BLaER1 (cell line): ENCODE measurements around the gene SMYD1.

Experiments used
- H3K27ac ChIP-seq: shearing (Covaris generic); formaldehyde crosslinking; 2 replicates; pipeline ENCODE4 v1.8.1; 2022
- H3K27me3 ChIP-seq: shearing (Covaris generic); formaldehyde crosslinking; 2 replicates; pipeline ENCODE4 v1.8.1; 2022
- H3K36me3 ChIP-seq: shearing (Covaris generic); formaldehyde crosslinking; 2 replicates; pipeline ENCODE4 v1.8.1; 2022
- H3K4me1 ChIP-seq: shearing (Covaris generic); formaldehyde crosslinking; 2 replicates; pipeline ENCODE4 v1.8.1; 2022
- H3K4me2 ChIP-seq: shearing (Covaris generic); formaldehyde crosslinking; 2 replicates; pipeline ENCODE4 v1.8.1; 2022
- H3K4me3 ChIP-seq: shearing (Covaris generic); formaldehyde crosslinking; 2 replicates; pipeline ENCODE4 v1.8.1; 2022
- H3K9ac ChIP-seq: shearing (Covaris generic); formaldehyde crosslinking; 2 replicates; pipeline ENCODE4 v1.8.1; 2022
- H3K9me3 ChIP-seq: shearing (Covaris generic); formaldehyde crosslinking; 2 replicates; pipeline ENCODE4 v1.8.1; 2022
- H4K20me1 ChIP-seq: shearing (Covaris generic); formaldehyde crosslinking; 2 replicates; pipeline ENCODE4 v1.8.1; 2022
- Cebpa-rat ChIP-seq: shearing (Covaris generic); IDR thresholded peaks from 2 replicates; pipeline ENCODE4 v1.8.1; 2022

Gene SMYD1

DNA sequence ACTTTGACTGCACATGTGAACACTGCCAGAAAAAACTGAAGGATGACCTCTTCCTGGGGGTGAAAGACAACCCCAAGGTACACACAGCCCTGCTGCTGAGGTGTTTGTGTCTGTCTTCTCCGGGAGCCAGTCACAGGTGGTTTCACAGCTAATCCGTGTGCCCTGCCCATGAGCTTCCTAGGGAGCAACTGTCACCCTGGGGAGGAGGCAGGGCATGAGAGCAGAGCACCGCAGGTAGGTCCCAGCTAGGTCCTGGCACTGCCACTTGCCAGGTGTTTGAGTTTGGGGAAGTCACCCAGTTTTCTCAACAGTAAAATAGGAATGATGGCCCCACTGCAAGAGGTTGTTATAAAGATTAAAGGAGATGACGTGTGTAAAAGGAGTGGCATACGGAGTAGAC, 29.1 kb downstream of the SMYD1 start:
- Histone ChIP-seq H3K9ac (no peak overlapping the region), H3K36me3 (no peaks in the 10 kb centered on the region), H3K27me3 (no peaks in the 10 kb centered on the region), H3K27ac (no peak overlapping the region), H3K4me2 (no peak overlapping the region), H3K4me3 (no peak overlapping the region), H4K20me1 (no peaks in the 10 kb centered on the region), H3K4me1 (no peaks in the 10 kb centered on the region), H3K9me3 (no peaks in the 10 kb centered on the region)
- no peak for TF ChIP-seq Cebpa-rat

DNA sequence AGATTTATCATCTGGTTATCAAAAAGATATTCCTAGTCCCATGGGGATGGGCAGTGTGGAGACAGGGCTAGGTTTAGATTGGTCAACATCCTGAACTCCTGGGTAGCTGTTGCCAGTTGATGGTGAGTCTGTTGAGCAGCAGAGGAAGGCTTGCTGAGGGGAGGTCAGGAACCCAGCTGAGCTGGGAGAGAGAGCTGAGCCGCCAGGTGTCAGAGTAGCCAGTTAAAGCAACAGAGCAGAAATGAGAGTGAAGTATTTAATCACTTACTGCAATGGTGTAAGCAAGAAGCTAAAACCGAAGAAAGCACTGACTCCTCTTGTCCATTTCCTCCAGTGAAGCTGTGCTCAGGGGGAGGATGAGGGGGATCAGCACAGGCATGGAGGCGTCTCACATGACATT, 29.6 kb downstream of the SMYD1 start:
- Histone ChIP-seq H3K27me3 (no peaks in the 10 kb centered on the region), H3K4me3 (no peak overlapping the region), H4K20me1 (no peaks in the 10 kb centered on the region), H3K36me3 (no peaks in the 10 kb centered on the region), H3K9ac (no peak overlapping the region), H3K4me1 (no peaks in the 10 kb centered on the region), H3K4me2 (no peak overlapping the region), H3K9me3 (no peaks in the 10 kb centered on the region), H3K27ac (no peak overlapping the region)
- TF ChIP-seq Cebpa-rat, result no peak

DNA sequence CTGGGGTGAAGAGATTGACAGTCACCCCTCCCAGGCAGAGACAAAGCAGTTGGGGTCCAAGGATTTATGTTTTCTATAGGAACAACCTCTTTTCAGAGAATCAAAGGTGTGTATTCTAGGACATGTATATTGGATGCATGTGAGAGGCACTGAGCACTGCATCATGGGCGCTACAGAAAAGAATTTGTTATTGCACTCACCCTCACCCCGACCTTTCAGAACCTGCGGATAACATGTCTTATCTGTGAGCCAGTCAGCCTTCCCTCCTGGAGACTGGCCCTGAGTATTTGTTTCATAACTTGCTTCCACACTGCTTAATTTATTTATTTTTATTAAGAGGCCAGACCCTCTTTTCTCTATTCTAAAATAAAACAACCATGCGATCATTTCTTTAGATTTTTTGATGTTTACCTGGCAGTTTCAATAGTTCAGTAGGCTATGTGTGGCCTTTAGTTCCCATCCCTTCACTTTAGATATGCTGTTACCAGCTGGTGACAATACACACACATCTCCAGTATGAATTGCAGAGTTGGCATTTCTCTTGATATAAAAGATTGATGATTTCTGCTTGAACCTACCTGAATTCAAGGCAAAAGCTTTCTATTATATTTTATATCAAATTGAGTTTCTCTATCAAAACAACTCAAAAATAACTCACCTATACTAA, 30.4 kb downstream of the SMYD1 start:
- no peak overlapping the region for H3K4me2 ChIP-seq
- H3K4me3 ChIP-seq, result no peak overlapping the region
- no peaks in the 10 kb centered on the region for H3K9me3 ChIP-seq
- H3K36me3 ChIP-seq, result no peaks in the 10 kb centered on the region
- H3K27ac ChIP-seq, result no peak overlapping the region
- TF ChIP-seq Cebpa-rat, result no peak
- H4K20me1 ChIP-seq, result no peaks in the 10 kb centered on the region
- H3K27me3 ChIP-seq, result no peaks in the 10 kb centered on the region
- H3K9ac ChIP-seq, result no peak overlapping the region
- no peaks in the 10 kb centered on the region for H3K4me1 ChIP-seq

DNA sequence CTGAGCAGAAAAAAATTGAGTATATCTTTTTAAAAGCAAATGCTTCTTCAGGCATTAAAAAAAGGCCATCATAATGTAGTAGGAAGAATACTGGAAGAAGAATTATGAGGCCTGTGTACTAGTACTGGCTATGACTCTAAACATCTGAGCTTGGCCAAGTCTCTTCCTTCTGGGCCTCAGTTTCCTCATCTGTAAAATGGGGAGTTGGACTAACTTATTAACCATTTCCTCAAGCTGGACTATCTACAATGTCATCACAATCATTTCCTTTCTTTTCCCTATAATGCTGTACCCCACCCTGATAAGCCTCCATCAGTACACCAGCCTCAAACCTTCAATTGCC, 30.9 kb downstream of the SMYD1 start:
- no peak for TF ChIP-seq Cebpa-rat
- H3K4me2 ChIP-seq, result no peak overlapping the region

DNA sequence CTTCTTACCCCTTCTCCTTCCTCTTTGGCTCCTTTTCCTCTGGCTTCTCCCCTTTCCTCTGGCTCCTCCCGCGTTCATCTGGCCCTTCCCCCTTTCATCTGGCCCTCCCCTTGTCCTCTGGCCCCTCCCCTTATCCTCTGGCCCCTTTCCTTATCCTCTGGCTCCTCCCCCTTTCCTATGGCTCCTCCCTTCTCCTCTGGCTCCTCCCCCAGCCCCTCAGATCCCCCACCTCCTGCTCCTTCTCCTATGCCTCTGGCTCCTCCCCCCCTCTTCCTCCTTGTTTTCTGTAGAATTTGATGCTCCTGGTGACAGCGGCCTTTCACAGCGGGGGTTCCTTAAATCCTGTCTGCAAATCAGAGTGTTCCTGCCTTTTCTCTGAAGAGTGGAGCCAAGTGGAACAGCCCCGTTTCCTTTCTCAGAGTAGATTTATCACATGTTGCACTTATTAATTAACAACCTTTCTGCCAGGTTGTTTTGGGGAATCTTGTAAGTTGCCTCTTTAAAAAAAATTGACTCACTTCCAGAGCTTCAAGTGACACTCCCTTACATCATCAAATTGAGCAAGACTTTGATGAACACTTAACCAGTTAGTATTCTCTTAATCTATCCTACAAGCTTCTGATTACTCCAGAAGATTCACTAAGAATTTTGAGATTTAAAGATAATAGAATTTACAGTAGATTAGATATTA, 32.3 kb downstream of the SMYD1 start:
- no peak overlapping the region for H3K4me3 ChIP-seq
- H3K27me3 ChIP-seq, result no peaks in the 10 kb centered on the region
- no peak for TF ChIP-seq Cebpa-rat
- H3K9ac ChIP-seq, result no peak overlapping the region
- no peaks in the 10 kb centered on the region for H3K36me3 ChIP-seq
- H3K4me1 ChIP-seq, result no peaks in the 10 kb centered on the region
- H3K9me3 ChIP-seq, result no peaks in the 10 kb centered on the region
- no peak overlapping the region for H3K27ac ChIP-seq
- no peak overlapping the region for H3K4me2 ChIP-seq
- H4K20me1 ChIP-seq, result no peaks in the 10 kb centered on the region

More for the DNA sequence above, 30.9 kb downstream of the SMYD1 start:
- Histone ChIP-seq H3K4me1 (no peaks in the 10 kb centered on the region), H3K36me3 (no peaks in the 10 kb centered on the region), H3K27ac (no peak overlapping the region), H3K9ac (no peak overlapping the region), H3K27me3 (no peaks in the 10 kb centered on the region), H4K20me1 (no peaks in the 10 kb centered on the region), H3K9me3 (no peaks in the 10 kb centered on the region), H3K4me3 (no peak overlapping the region)

DNA sequence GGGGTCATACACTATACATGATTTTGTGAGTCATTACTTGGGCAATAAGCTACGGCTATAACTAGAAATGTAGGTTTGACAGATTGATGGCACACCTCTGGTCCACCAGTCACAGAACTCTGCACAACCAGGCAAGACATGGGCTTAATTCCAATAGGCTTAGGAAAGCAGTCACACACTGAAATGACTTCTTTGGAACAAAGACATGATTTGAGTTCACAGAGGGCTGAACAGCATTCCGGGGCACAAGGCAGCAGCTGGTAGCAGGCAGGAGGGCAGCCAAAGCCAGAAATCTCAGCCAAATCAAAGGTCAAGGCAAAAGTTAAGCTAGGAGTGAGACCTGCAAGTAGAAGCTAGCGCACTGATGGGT, 32.8 kb downstream of the SMYD1 start:
- H3K9me3 ChIP-seq, result no peaks in the 10 kb centered on the region
- no peak overlapping the region for H3K27ac ChIP-seq
- no peak for TF ChIP-seq Cebpa-rat
- no peaks in the 10 kb centered on the region for H4K20me1 ChIP-seq
- H3K4me2 ChIP-seq, result no peak overlapping the region
- H3K9ac ChIP-seq, result no peak overlapping the region
- no peaks in the 10 kb centered on the region for H3K4me1 ChIP-seq
- no peak overlapping the region for H3K4me3 ChIP-seq
- no peaks in the 10 kb centered on the region for H3K27me3 ChIP-seq
- no peaks in the 10 kb centered on the region for H3K36me3 ChIP-seq

DNA sequence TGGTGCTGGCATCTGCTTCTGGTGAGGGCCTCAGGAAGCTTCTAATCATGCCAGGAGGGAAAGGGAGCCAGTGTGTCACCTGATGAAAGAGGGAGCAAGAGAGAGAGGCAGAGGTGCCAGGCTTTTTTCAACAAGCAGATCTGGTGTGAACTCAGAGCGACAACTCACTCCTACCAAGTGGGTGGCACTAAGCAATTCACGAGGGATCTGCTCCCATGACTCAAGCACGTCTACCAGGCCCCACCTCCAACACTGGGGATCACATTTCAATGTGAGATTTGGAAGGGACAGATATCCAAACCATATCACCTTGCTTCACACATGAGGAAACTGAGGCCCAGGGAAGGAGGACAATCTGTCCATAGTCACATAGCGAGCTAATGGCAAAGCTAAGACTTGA, 41.2 kb downstream of the SMYD1 start:
- TF ChIP-seq Cebpa-rat, result no peak
- no peaks in the 10 kb centered on the region for H4K20me1 ChIP-seq
- H3K4me3 ChIP-seq, result no peak overlapping the region
- no peaks in the 10 kb centered on the region for H3K27me3 ChIP-seq
- H3K4me2 ChIP-seq, result no peak overlapping the region
- no peak overlapping the region for H3K9ac ChIP-seq
- no peak overlapping the region for H3K27ac ChIP-seq
- no peaks in the 10 kb centered on the region for H3K36me3 ChIP-seq
- 0 out of 2 replicates have a peak, but pooled peaks cover 5% of the 10 kb centered on the region for H3K4me1 ChIP-seq
- H3K9me3 ChIP-seq, result no peaks in the 10 kb centered on the region

DNA sequence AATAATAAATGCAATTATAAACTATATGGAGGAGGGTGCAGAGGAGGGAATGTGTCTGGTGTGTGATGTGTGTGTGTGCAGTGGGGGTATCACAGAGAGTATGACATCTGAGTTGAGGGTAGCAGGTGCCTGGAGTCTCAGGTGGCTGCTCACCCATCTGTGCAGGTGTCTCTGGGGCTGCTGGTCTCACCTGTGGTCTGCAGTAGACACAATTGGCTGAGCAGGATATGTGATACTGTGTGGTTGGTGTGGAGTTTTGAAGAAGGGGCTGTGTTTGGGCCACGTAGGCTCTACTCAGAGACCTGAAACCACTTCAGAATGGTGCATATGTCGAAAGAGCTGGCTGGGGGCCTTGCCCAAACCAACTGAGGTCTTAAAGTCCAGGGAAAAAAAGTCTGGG, 43.2 kb downstream of the SMYD1 start:
- H3K36me3 ChIP-seq, result no peaks in the 10 kb centered on the region
- no peak overlapping the region for H3K9ac ChIP-seq
- H3K4me2 ChIP-seq, result no peak overlapping the region
- no peak overlapping the region for H3K4me3 ChIP-seq
- no peak overlapping the region for H3K27ac ChIP-seq
- H4K20me1 ChIP-seq, result no peaks in the 10 kb centered on the region
- H3K9me3 ChIP-seq, result no peaks in the 10 kb centered on the region
- 0 out of 2 replicates have a peak, but pooled peaks cover 5% of the 10 kb centered on the region for H3K4me1 ChIP-seq
- TF ChIP-seq Cebpa-rat, result no peak
- no peaks in the 10 kb centered on the region for H3K27me3 ChIP-seq

DNA sequence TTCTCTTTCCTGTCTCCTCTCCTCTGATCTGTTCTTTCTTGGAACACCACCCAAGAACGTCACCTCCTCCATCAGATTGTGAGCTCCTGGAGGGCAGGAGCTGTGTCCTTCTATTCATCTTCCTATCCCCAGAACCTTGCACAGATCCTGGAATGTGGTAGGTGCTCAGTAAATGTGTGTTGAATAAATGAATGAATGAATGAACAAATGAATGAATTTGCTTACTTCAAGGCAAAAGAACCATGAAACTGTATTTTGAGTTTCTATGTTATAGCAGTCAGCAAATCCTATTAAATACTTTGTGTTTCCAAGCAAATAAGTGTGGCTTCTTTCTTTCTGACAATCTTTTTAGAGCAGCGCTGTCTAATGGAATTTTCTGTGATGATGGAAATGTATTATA, 45.4 kb downstream of the SMYD1 start:
- no peak overlapping the region for H3K4me2 ChIP-seq
- H3K36me3 ChIP-seq, result no peaks in the 10 kb centered on the region
- TF ChIP-seq Cebpa-rat, result no peak
- no peaks in the 10 kb centered on the region for H3K27me3 ChIP-seq
- H3K27ac ChIP-seq, result no peak overlapping the region
- H4K20me1 ChIP-seq, result no peaks in the 10 kb centered on the region
- no peaks in the 10 kb centered on the region for H3K9me3 ChIP-seq
- no peak overlapping the region for H3K4me3 ChIP-seq
- 0 out of 2 replicates have a peak, but pooled peaks cover 5% of the 10 kb centered on the region for H3K4me1 ChIP-seq
- H3K9ac ChIP-seq, result no peak overlapping the region

DNA sequence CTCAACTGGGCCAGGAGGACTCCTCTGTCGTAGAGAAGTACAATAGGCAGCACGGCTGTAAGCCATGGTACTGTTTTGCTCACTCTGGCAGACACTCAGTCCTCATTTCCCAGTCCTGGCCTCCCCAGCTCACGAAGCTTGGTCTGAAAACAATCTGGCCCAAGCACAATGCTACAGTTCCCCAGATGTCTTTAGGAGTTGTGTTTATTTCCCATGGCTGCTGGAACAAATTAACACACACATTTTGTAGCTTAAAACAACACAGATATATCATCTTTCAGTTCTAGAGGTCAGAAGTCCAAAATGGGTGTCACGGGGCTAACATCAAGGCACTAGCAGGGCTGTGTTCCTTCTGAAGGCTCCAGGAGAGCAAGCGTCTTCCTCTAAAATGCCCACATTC, 47.3 kb downstream of the SMYD1 start:
- no peak overlapping the region for H3K27ac ChIP-seq
- H3K9me3 ChIP-seq, result no peaks in the 10 kb centered on the region
- H3K27me3 ChIP-seq, result no peaks in the 10 kb centered on the region
- TF ChIP-seq Cebpa-rat, result no peak
- no peak overlapping the region for H3K4me2 ChIP-seq
- no peaks in the 10 kb centered on the region for H3K36me3 ChIP-seq
- H3K4me1 ChIP-seq, result 0 out of 2 replicates have a peak, but pooled peaks cover 5% of the 10 kb centered on the region
- H4K20me1 ChIP-seq, result no peaks in the 10 kb centered on the region
- H3K4me3 ChIP-seq, result no peak overlapping the region
- no peak overlapping the region for H3K9ac ChIP-seq
